HEK293 (cell line): ENCODE results near the gene MICALL1.

ENCODE experiments used
- FEZF1 ChIP-seq: fragments of 450-650 bp; formaldehyde crosslinking; IDR thresholded peaks from 2 replicates; pipeline ENCODE4 v1.5.1; 2016; ENCODE audit warnings: missing biosample characterization, missing genetic modification characterization
- GLI2 ChIP-seq: fragments of 450-650 bp; formaldehyde crosslinking; IDR thresholded peaks from 2 replicates; pipeline ENCODE4; 2017; ENCODE audit warnings: missing biosample characterization, missing genetic modification characterization, low read depth, borderline replicate concordance
- GLIS1 ChIP-seq: fragments of 450-650 bp; formaldehyde crosslinking; IDR thresholded peaks from 2 replicates; pipeline ENCODE4 v1.5.1; 2016; ENCODE audit warnings: missing biosample characterization, missing genetic modification characterization
- HOXA7 ChIP-seq: sonication (generic); formaldehyde crosslinking; IDR thresholded peaks from 2 replicates; pipeline ENCODE4 v1.8.1; 2022; ENCODE audit warnings: missing genetic modification reagents, borderline replicate concordance
- KLF17 ChIP-seq: fragments of 450-650 bp; formaldehyde crosslinking; IDR thresholded peaks from 2 replicates; pipeline ENCODE4 v1.5.1; 2016; ENCODE audit warnings: missing biosample characterization, missing genetic modification characterization
- KLF8 ChIP-seq: fragments of 450-650 bp; formaldehyde crosslinking; IDR thresholded peaks from 2 replicates; pipeline ENCODE4 v1.5.1; 2016; ENCODE audit warnings: missing biosample characterization, missing genetic modification characterization
- PRDM4 ChIP-seq: fragments of 450-650 bp; formaldehyde crosslinking; IDR thresholded peaks from 2 replicates; pipeline ENCODE4 v1.5.1; 2017; ENCODE audit warnings: missing biosample characterization, missing genetic modification characterization
- TSHZ1 ChIP-seq: fragments of 450-650 bp; formaldehyde crosslinking; IDR thresholded peaks from 2 replicates; pipeline ENCODE4 v1.5.1; 2016; ENCODE audit warnings: missing biosample characterization, missing genetic modification characterization, borderline replicate concordance
- ZFHX2 ChIP-seq: fragments of 450-650 bp; formaldehyde crosslinking; conservative IDR thresholded peaks from 2 replicates; pipeline ENCODE4 v1.5.1; 2016; ENCODE audit warnings: missing biosample characterization, missing genetic modification characterization
- ZIC2 ChIP-seq: fragments of 450-650 bp; formaldehyde crosslinking; IDR thresholded peaks from 2 replicates; pipeline ENCODE4 v1.5.1; 2016; ENCODE audit warnings: missing biosample characterization, missing genetic modification characterization
- ZNF112 ChIP-seq: fragments of 450-650 bp; formaldehyde crosslinking; IDR thresholded peaks from 2 replicates; pipeline ENCODE4 v1.5.0; 2017; ENCODE audit warnings: missing biosample characterization, missing genetic modification characterization
- ZNF138 ChIP-seq: fragments of 450-650 bp; formaldehyde crosslinking; IDR thresholded peaks from 2 replicates; pipeline ENCODE4 v1.5.1; 2016; ENCODE audit warnings: missing biosample characterization, missing genetic modification characterization, borderline replicate concordance
- ZNF2 ChIP-seq: fragments of 450-650 bp; formaldehyde crosslinking; IDR thresholded peaks from 2 replicates; pipeline ENCODE4 v1.5.1; 2016; ENCODE audit warnings: missing biosample characterization, missing genetic modification characterization
- ZNF202 ChIP-seq: fragments of 450-650 bp; formaldehyde crosslinking; IDR thresholded peaks from 2 replicates; pipeline ENCODE4 v1.5.1; 2016; ENCODE audit warnings: missing biosample characterization, missing genetic modification characterization, borderline replicate concordance
- ZNF23 ChIP-seq: fragments of 450-650 bp; formaldehyde crosslinking; IDR thresholded peaks from 2 replicates; pipeline ENCODE4 v1.5.1; 2016; ENCODE audit warnings: missing biosample characterization, missing genetic modification characterization, borderline replicate concordance
- ZNF26 ChIP-seq: fragments of 450-650 bp; formaldehyde crosslinking; IDR thresholded peaks from 2 replicates; pipeline ENCODE4 v1.5.1; 2016; ENCODE audit warnings: missing biosample characterization, missing genetic modification characterization
- ZNF292 ChIP-seq: fragments of 450-650 bp; formaldehyde crosslinking; IDR thresholded peaks from 2 replicates; pipeline ENCODE4 v1.5.1; 2016; ENCODE audit warnings: low read depth, missing biosample characterization, missing genetic modification characterization, borderline replicate concordance
- ZNF391 ChIP-seq: fragments of 450-650 bp; formaldehyde crosslinking; IDR thresholded peaks from 2 replicates; pipeline ENCODE4 v1.5.1; 2016; ENCODE audit warnings: low read depth, missing biosample characterization, missing genetic modification characterization, borderline replicate concordance
- ZNF518A ChIP-seq: fragments of 450-650 bp; formaldehyde crosslinking; conservative IDR thresholded peaks from 2 replicates; pipeline ENCODE4 v1.5.1; 2016; ENCODE audit warnings: low read depth, missing biosample characterization, missing genetic modification characterization
- ZNF544 ChIP-seq: fragments of 450-650 bp; formaldehyde crosslinking; IDR thresholded peaks from 2 replicates; pipeline ENCODE4 v1.5.0; 2017; ENCODE audit warnings: missing biosample characterization, missing genetic modification characterization
- ZNF561 ChIP-seq: fragments of 450-650 bp; IDR thresholded peaks from 2 replicates; pipeline ENCODE4 v1.5.1; 2018; ENCODE audit warnings: missing biosample characterization, missing genetic modification characterization, borderline replicate concordance
- ZNF624 ChIP-seq: fragments of 450-650 bp; formaldehyde crosslinking; IDR thresholded peaks from 2 replicates; pipeline ENCODE4 v1.5.1; 2017; ENCODE audit warnings: missing biosample characterization, missing genetic modification characterization
- ZNF677 ChIP-seq: fragments of 450-650 bp; IDR thresholded peaks from 2 replicates; pipeline ENCODE4 v1.5.0; 2018; ENCODE audit warnings: missing biosample characterization, mild to moderate bottlenecking, missing genetic modification characterization, moderate library complexity
- ZNF707 ChIP-seq: fragments of 450-650 bp; formaldehyde crosslinking; IDR thresholded peaks from 2 replicates; pipeline ENCODE4 v1.5.1; 2016; ENCODE audit warnings: missing biosample characterization, missing genetic modification characterization
- ZNF830 ChIP-seq: fragments of 450-650 bp; IDR thresholded peaks from 2 replicates; pipeline ENCODE4 v1.5.0; 2018; ENCODE audit warnings: missing biosample characterization, missing genetic modification characterization, low read depth, mild to moderate bottlenecking, moderate library complexity

Gene MICALL1

GRCh38 chr22:37904572-37905533 is 1.2 kb upstream of the MICALL1 start (continued):
- TF ChIP-seq ZNF518A (tag by site-specific recombination), result peak; percentile 58; the same call in 1 of the 2 replicates
- TF ChIP-seq ZNF23 (tag by site-specific recombination), result no peak
- TF ChIP-seq KLF8 (tag by site-specific recombination), result peak; percentile 78
- no peak for TF ChIP-seq ZNF624
- no peak; the same call in 1 of the 2 replicates for TF ChIP-seq ZNF561 (tag by site-specific recombination)
- TF ChIP-seq ZNF112 (tag by site-specific recombination), result no peak
- no peak for TF ChIP-seq ZNF2 (tag by site-specific recombination)
- no peak for TF ChIP-seq ZNF26 (tag by site-specific recombination)
- TF ChIP-seq ZNF138 (tag by site-specific recombination), result no peak
- TF ChIP-seq ZNF292 (tag by site-specific recombination), result no peak
- no peak for TF ChIP-seq ZIC2
- TF ChIP-seq ZNF677, result no peak
- no peak for TF ChIP-seq HOXA7 (CRISPR knock-in tag)
- peak; percentile 84; the same call in 1 of the 2 replicates for TF ChIP-seq TSHZ1 (tag by site-specific recombination)
- TF ChIP-seq ZNF202, result no peak
- TF ChIP-seq GLIS1 (tag by site-specific recombination), result peak; percentile 67
- no peak for TF ChIP-seq ZNF830 (tag by site-specific recombination)
- 0 out of 2 replicates have a peak, but pooled peaks have one; percentile 34 for TF ChIP-seq ZNF707 (tag by site-specific recombination)
- TF ChIP-seq KLF17, result peak; percentile 99
- no peak for TF ChIP-seq ZNF391 (tag by site-specific recombination)
- no peak for TF ChIP-seq GLI2
- TF ChIP-seq FEZF1, result no peak; the same call in 1 of the 2 replicates
- TF ChIP-seq PRDM4 (tag by site-specific recombination), result peak; percentile 57
- no peak for TF ChIP-seq ZNF544
- peak; percentile 63 for TF ChIP-seq ZFHX2 (tag by site-specific recombination)
